Lung (tissue), 12 donors: ENCODE measurements around the gene MIGA1. TPM values are rescaled to one million over a fixed set of nuclear protein-coding genes. Genes with fewer than 3 reads are reported as not detected.
A peak's percentile ranks its signal among the peaks of the same experiment; 100 is the strongest.

Source experiments
- ATAC-seq: fragments of 200-7000 bp; cut with Tn5 transposase; one replicate; pipeline ENCODE4 v1.9.1; 2020; ENCODE audit warnings: moderate number of reproducible peaks; ENCODE audit not compliant: insufficient read depth, low FRiP score
- DNase-seq, 3 donors: peaks; one replicate each; pipeline ENCODE4 v3.0.0-alpha.2; 2013 to 2017
- H3K27ac ChIP-seq, 2 donors: one replicate each; pipeline ENCODE4 v1.5.1; 2013; ENCODE audit warnings: mild to moderate bottlenecking in 2 of 2, moderate library complexity in 2 of 2, control low read depth in 1 of 2, inconsistent platforms in 1 of 2, low read depth in 1 of 2, low read length in 1 of 2
- H3K27me3 ChIP-seq, 3 donors: one replicate each; pipeline ENCODE4 v1.5.1; 2013; ENCODE audit warnings: low read length in 2 of 3; ENCODE audit not compliant: control insufficient read depth in 3 of 3, insufficient read depth in 3 of 3
- H3K36me3 ChIP-seq, 4 donors: one replicate each; pipeline ENCODE4 v1.5.1; 2013; ENCODE audit warnings: low read length in 4 of 4, mild to moderate bottlenecking in 1 of 4, moderate library complexity in 1 of 4; ENCODE audit not compliant: control insufficient read depth in 4 of 4, insufficient read depth in 4 of 4
- H3K4me1 ChIP-seq, 5 donors: one replicate each; pipeline ENCODE4 v1.5.1; 2013; ENCODE audit warnings: low read length in 5 of 5, mild to moderate bottlenecking in 2 of 5, moderate library complexity in 1 of 5; ENCODE audit not compliant: control insufficient read depth in 5 of 5, insufficient read depth in 5 of 5
- H3K4me3 ChIP-seq: one replicate; pipeline ENCODE4 v1.5.1; 2013; ENCODE audit warnings: mild to moderate bottlenecking, control low read depth, moderate library complexity
- H3K9ac ChIP-seq, 2 donors: one replicate each; pipeline ENCODE4 v1.5.1; 2013; ENCODE audit warnings: low read length in 2 of 2, control low read depth in 1 of 2; ENCODE audit not compliant: insufficient read depth in 1 of 2
- H3K9me3 ChIP-seq, 4 donors: one replicate each; pipeline ENCODE4 v1.5.1; 2013; ENCODE audit warnings: low read length in 3 of 4, mild to moderate bottlenecking in 1 of 4, moderate library complexity in 1 of 4; ENCODE audit not compliant: control insufficient read depth in 4 of 4, insufficient read depth in 3 of 4
- CTCF ChIP-seq: IDR thresholded peaks from 2 replicates; pipeline ENCODE4 v1.5.1; 2012; ENCODE audit warnings: mild to moderate bottlenecking; ENCODE audit errors: control extremely low read depth, extremely low read depth
- WGBS, 2 donors: extraction: QIAGEN DNeasy Blood & Tissue Kit; methylation state at CpG; one replicate each; pipeline ENCODE4 v1.1.7; 2013; 5-methylcytosine and 5-hydroxymethylcytosine counted together
- polyA plus RNA-seq, 2 donors: library from polyadenylated mRNA; stranded (reverse); fragments of 200-250 nt; gene quantifications; one replicate each; pipeline ENCODE4 v1.2.1, GENCODE V29; 2013
- total RNA-seq, 2 donors: library from RNA; depleted of rRNA in 1 of 2; stranded (reverse); fragments of >200 nt in 1 of 2; gene quantifications; one replicate each; pipeline ENCODE4 v1.2.1, GENCODE V29; 2014 to 2021
- donor health status: control.
- donor health status: control.
- donor health status: Bipolar disorder and iron deficiency.
- donor health status: healthy.
- donor health status: DM: yes; HTN: yes; CAD: no.

The MIGA1 gene
- total and polyA plus RNA-seq, 4 donors: 2.7 to 28.2 (median 8.5) TPM

- 74 to 89% methylated on average over 2 of the region's 2 CpGs for WGBS, 2 donors
- no peak for DNase-seq
- no peak for ATAC-seq
- Histone ChIP-seq H3K27ac (no peak overlapping the region), H3K4me1 (peaks cover 0 to 5% (median 0%) of the 10 kb centered on the region in 5 donors), H3K9ac (peak overlapping the region in 1 of 2 donors; percentile 32), H3K4me3 (no peak overlapping the region), H3K27me3 (no peaks in the 10 kb centered on the region), H3K9me3 (peaks cover 0 to 6% (median 0%) of the 10 kb centered on the region in 4 donors), H3K36me3 (peaks cover 3 to 5% (median 4%) of the 10 kb centered on the region in 4 donors)
- TF ChIP-seq CTCF: no peak
These were observed 79.8 kb downstream of the MIGA1 start for GRCh38 chr1:77859248-77859647.

GRCh38 chr1:77866296-77866695 lies 86.8 kb downstream of the MIGA1 start:
- no peaks in the 10 kb centered on the region for H3K27me3 ChIP-seq
- 89 to 95% methylated on average over 4 of the region's 4 CpGs for WGBS, 2 donors
- H3K9me3 ChIP-seq: no peaks in the 10 kb centered on the region
- no peaks in the 10 kb centered on the region for H3K4me1 ChIP-seq
- DNase-seq: no peak
- TF ChIP-seq CTCF: no peak
- no peak for ATAC-seq
- H3K9ac ChIP-seq: no peak overlapping the region
- H3K27ac ChIP-seq: no peak overlapping the region
- H3K4me3 ChIP-seq: no peak overlapping the region
- peaks cover 2 to 8% (median 3%) of the 10 kb centered on the region in 4 donors for H3K36me3 ChIP-seq

- ATAC-seq (no peak), DNase-seq (no peak)
- H3K4me3 ChIP-seq: no peak overlapping the region
- WGBS, 2 donors: 91 to 100% methylated on average over 1 of the region's 1 CpG
- H3K9me3 ChIP-seq: no peaks in the 10 kb centered on the region
- no peak overlapping the region for H3K27ac ChIP-seq
- peaks cover 0 to 1% (median 0%) of the 10 kb centered on the region in 4 donors for H3K36me3 ChIP-seq
- H3K4me1 ChIP-seq: peaks cover 0 to 6% (median 0%) of the 10 kb centered on the region in 5 donors
- no peak overlapping the region for H3K9ac ChIP-seq
- H3K27me3 ChIP-seq: no peaks in the 10 kb centered on the region
- TF ChIP-seq CTCF: no peak
These were observed 93.2 kb downstream of the MIGA1 start for GRCh38 chr1:77872645-77873044.

GRCh38 chr1:77873461-77873860 lies 94.0 kb downstream of the MIGA1 start:
- TF ChIP-seq CTCF: no peak
- Histone ChIP-seq H3K36me3 (peaks cover 0 to 1% (median 0%) of the 10 kb centered on the region in 4 donors), H3K27ac (no peak overlapping the region), H3K4me1 (peaks cover 0 to 6% (median 0%) of the 10 kb centered on the region in 5 donors), H3K27me3 (no peaks in the 10 kb centered on the region), H3K4me3 (no peak overlapping the region), H3K9me3 (no peaks in the 10 kb centered on the region), H3K9ac (no peak overlapping the region)
- 97 to 100% methylated on average over 1 of the region's 1 CpG for WGBS, 2 donors
- ATAC-seq (no peak), DNase-seq (peak in 2 of 3 donors; percentile 56 to 65)
